HG03354 (cell line): ENCODE results near the gene LYPD8.
A peak's percentile ranks its signal among the peaks of the same experiment; 100 is the strongest.
"Not testable (repeated sequence)": the region's sequence is repeated elsewhere in the genome, so short reads cannot be mapped to it uniquely, and the experiment has no call there.

Source experiments
- ATAC-seq: cut with Tn5 transposase; IDR thresholded peaks from one replicate; pipeline ENCODE4 v1.9.1; 2021; ENCODE audit warnings: mild to moderate bottlenecking; ENCODE audit not compliant: unreplicated experiment, poor library complexity, severe bottlenecking

LYPD8 gene

GRCh38 chr1:248755517-248755916 lies at the start of gene LYPD8:
Gene LYPD8 (minus strand): TSS chr1:248755759. CDS start chr1:248751081, 4,678 bp downstream.
- ATAC-seq: no peak

- peak; percentile 87 for ATAC-seq
Measured at GRCh38 chr1:248804771-248805681, 49.5 kb upstream of the LYPD8 start.

- not testable (repeated sequence) for ATAC-seq
Measured at GRCh38 chr1:248803501-248803900, 47.9 kb upstream of the LYPD8 start.

GRCh38 chr1:248802454-248802853 lies 46.9 kb upstream of the LYPD8 start:
- ATAC-seq: no peak

- no peak for ATAC-seq
Measured at GRCh38 chr1:248800459-248800858, 44.9 kb upstream of the LYPD8 start.

GRCh38 chr1:248798791-248799190 lies 43.2 kb upstream of the LYPD8 start:
- no peak for ATAC-seq

GRCh38 chr1:248794663-248795062 lies 39.1 kb upstream of the LYPD8 start:
- not testable (repeated sequence) for ATAC-seq

- peak; percentile 88 for ATAC-seq
Measured at GRCh38 chr1:248793592-248793991, 38.0 kb upstream of the LYPD8 start.

GRCh38 chr1:248792342-248792741 lies 36.8 kb upstream of the LYPD8 start:
- peak; percentile 46 for ATAC-seq

- no peak for ATAC-seq
Measured at GRCh38 chr1:248791010-248791409, 35.5 kb upstream of the LYPD8 start.

- no peak for ATAC-seq
Measured at GRCh38 chr1:248790456-248790855, 34.9 kb upstream of the LYPD8 start.

- ATAC-seq: not testable (repeated sequence)
Measured at GRCh38 chr1:248789337-248789736, 33.8 kb upstream of the LYPD8 start.

GRCh38 chr1:248788327-248788726 lies 32.8 kb upstream of the LYPD8 start:
- ATAC-seq: no peak

GRCh38 chr1:248787430-248787829 lies 31.9 kb upstream of the LYPD8 start:
- no peak for ATAC-seq

- peak; percentile 67 for ATAC-seq
Measured at GRCh38 chr1:248786156-248786555, 30.6 kb upstream of the LYPD8 start.

- no peak for ATAC-seq
Measured at GRCh38 chr1:248783367-248783766, 27.8 kb upstream of the LYPD8 start.

- no peak for ATAC-seq
Measured at GRCh38 chr1:248782416-248783141, 27.0 kb upstream of the LYPD8 start.

- no peak for ATAC-seq
Measured at GRCh38 chr1:248779350-248779749, 23.8 kb upstream of the LYPD8 start.

GRCh38 chr1:248778906-248779305 lies 23.3 kb upstream of the LYPD8 start:
- no peak for ATAC-seq

GRCh38 chr1:248776991-248777390 lies 21.4 kb upstream of the LYPD8 start:
- ATAC-seq: no peak

GRCh38 chr1:248775441-248775840 lies 19.9 kb upstream of the LYPD8 start:
- no peak for ATAC-seq
